H1 (cell line): ENCODE results near the gene DUSP7. TPM values are rescaled to one million over a fixed set of nuclear protein-coding genes. Genes with fewer than 3 reads are reported as not detected.

Experiments
- CTCF ChIA-PET: fragments of 300-600 bp; sonication (Branson Sonifier 250); formaldehyde crosslinking; loops from one replicate; lab custom pipeline; 2021; ENCODE audit not compliant: partially characterized antibody; lab: Charles Lee
- POLR2A ChIA-PET: fragments of 300-600 bp; sonication (Branson Sonifier 250); formaldehyde crosslinking; loops from one replicate; lab custom pipeline; 2021; ENCODE audit warnings: inconsistent platforms; ENCODE audit not compliant: partially characterized antibody; lab: Charles Lee
- DNase-seq, 2 experiments: peaks; one replicate each; pipeline versions ENCODE4 v3.0.0 to v3.0.0-alpha.2; 2010 to 2022; ENCODE audit warnings: low spot score in 2 of 2, low read depth in 1 of 2, mixed read lengths in 1 of 2
- FAIRE-seq: peaks from 2 replicates; lab custom pipeline; 2011; peaks lifted over from hg19 to GRCh38; lab: Jason Lieb, UNC
- H2AFZ ChIP-seq: 2 replicates; pipeline ENCODE4 v1.8.1; 2012; ENCODE audit warnings: low read length, inconsistent platforms
- H2AK5ac ChIP-seq: 2 replicates; pipeline ENCODE4 v1.6.1; 2013; ENCODE audit warnings: low read depth, low read length
- H2BK120ac ChIP-seq: replicated peaks from 2 replicates; pipeline ENCODE3; 2013; ENCODE audit warnings: low read depth, low read length, inconsistent platforms
- H2BK12ac ChIP-seq: 2 replicates; pipeline ENCODE4 v1.6.1; 2013; ENCODE audit warnings: low read depth, low read length
- H2BK15ac ChIP-seq: 2 replicates; pipeline ENCODE4 v1.6.1; 2013; ENCODE audit warnings: low read length
- H2BK20ac ChIP-seq: 2 replicates; pipeline ENCODE4 v1.6.1; 2013; ENCODE audit warnings: low read length
- H2BK5ac ChIP-seq: 2 replicates; pipeline ENCODE4 v1.6.1; 2013; ENCODE audit warnings: low read depth, low read length
- H3K14ac ChIP-seq: 2 replicates; pipeline ENCODE4 v1.6.1; 2013; ENCODE audit warnings: inconsistent platforms; ENCODE audit not compliant: insufficient read length
- H3K18ac ChIP-seq: 2 replicates; pipeline ENCODE4 v1.6.1; 2013; ENCODE audit warnings: low read length; ENCODE audit errors: extremely low read depth
- H3K23ac ChIP-seq: 2 replicates; pipeline ENCODE4 v1.6.1; 2013; ENCODE audit warnings: inconsistent platforms; ENCODE audit not compliant: insufficient read length
- H3K23me2 ChIP-seq: 2 replicates; pipeline ENCODE4 v1.6.1; 2013; ENCODE audit warnings: low read depth, low read length
- H3K27ac ChIP-seq: 2 replicates; pipeline ENCODE4 v1.6.1; 2011; ENCODE audit warnings: low read depth, low read length, inconsistent platforms
- H3K27me3 ChIP-seq, 4 experiments: replicated peaks in 1 of 4; 1 replicate in 1 of 4; 2 replicates in 3 of 4; pipeline versions ENCODE4 v1.6.1 to v1.8.1; 2011 to 2013; ENCODE audit warnings: low read length in 3 of 4, mild to moderate bottlenecking in 3 of 4, inconsistent platforms in 2 of 4, mixed read lengths in 2 of 4, moderate library complexity in 1 of 4; ENCODE audit not compliant: control insufficient read depth in 3 of 4, insufficient read depth in 3 of 4; ENCODE audit errors: extremely low read depth in 1 of 4
- H3K36me3 ChIP-seq, 4 experiments: 2 replicates each; pipeline versions ENCODE4 v1.6.1 to v1.8.1; 2011 to 2013; ENCODE audit warnings: mild to moderate bottlenecking in 4 of 4, low read length in 3 of 4, moderate library complexity in 2 of 4, control low read depth in 1 of 4, inconsistent platforms in 1 of 4; ENCODE audit not compliant: insufficient read depth in 4 of 4, control insufficient read depth in 2 of 4
- H3K4ac ChIP-seq: replicated peaks from 2 replicates; pipeline ENCODE3; 2013; ENCODE audit warnings: low read length, low read depth, mixed read lengths, inconsistent platforms; ENCODE audit not compliant: insufficient read length
- H3K4me1 ChIP-seq, 4 experiments: replicated peaks in 1 of 4; 1 replicate in 1 of 4; 2 replicates in 3 of 4; pipeline versions ENCODE4 v1.6.1 to v1.8.1; 2011 to 2013; ENCODE audit warnings: low read length in 3 of 4, inconsistent platforms in 2 of 4, mixed read lengths in 1 of 4; ENCODE audit not compliant: insufficient read depth in 4 of 4, control insufficient read depth in 3 of 4
- H3K4me2 ChIP-seq, 2 experiments: 2 replicates each; pipeline versions ENCODE4 v1.6.1 to v1.8.1; 2011 to 2013; ENCODE audit warnings: low read depth in 2 of 2, low read length in 2 of 2, control low read depth in 1 of 2, inconsistent platforms in 1 of 2, mild to moderate bottlenecking in 1 of 2; ENCODE audit not compliant: insufficient read depth in 1 of 2
- H3K4me3 ChIP-seq, 4 experiments: fragments of 200-600, 300-600 bp in 1 of 4; sonication (generic), shearing (Covaris generic), sonication (Bioruptor Twin) in 1 of 4; 2 replicates each; pipeline versions ENCODE4 v1.5.1 to v1.8.1; 2011 to 2016; ENCODE audit warnings: low read length in 4 of 4, low read depth in 3 of 4, control low read depth in 2 of 4, inconsistent platforms in 2 of 4, mild to moderate bottlenecking in 2 of 4, mixed read lengths in 1 of 4, moderate library complexity in 1 of 4; ENCODE audit not compliant: insufficient read depth in 2 of 4; ENCODE audit errors: extremely low read depth in 1 of 4
- H3K56ac ChIP-seq: replicated peaks from 2 replicates; pipeline ENCODE3; 2013; ENCODE audit warnings: low read depth, mild to moderate bottlenecking, mixed read lengths, low read length, inconsistent platforms; ENCODE audit not compliant: insufficient read length
- H3K79me1 ChIP-seq: 2 replicates; pipeline ENCODE4 v1.6.1; 2013; ENCODE audit warnings: low read depth, low read length, control low read depth
- H3K79me2 ChIP-seq, 2 experiments: 2 replicates each; pipeline versions ENCODE4 v1.6.1 to v1.8.1; 2012 to 2013; ENCODE audit warnings: low read length in 2 of 2, mild to moderate bottlenecking in 2 of 2, inconsistent platforms in 1 of 2; ENCODE audit not compliant: insufficient read depth in 2 of 2, control insufficient read depth in 1 of 2
- H3K9ac ChIP-seq, 4 experiments: replicated peaks in 1 of 4; 1 replicate in 1 of 4; 2 replicates in 3 of 4; pipeline versions ENCODE4 v1.6.1 to v1.8.1; 2011 to 2013; ENCODE audit warnings: low read depth in 3 of 4, low read length in 3 of 4, control low read depth in 2 of 4, mild to moderate bottlenecking in 2 of 4, moderate library complexity in 2 of 4, inconsistent platforms in 1 of 4; ENCODE audit errors: extremely low read depth in 1 of 4
- H3K9me3 ChIP-seq, 2 experiments: 2 replicates each; pipeline versions ENCODE4 v1.6.1 to v1.8.1; 2012 to 2013; ENCODE audit warnings: mild to moderate bottlenecking in 2 of 2, moderate library complexity in 2 of 2, control low read depth in 1 of 2, inconsistent platforms in 1 of 2, low read depth in 1 of 2, low read length in 1 of 2, mixed read lengths in 1 of 2; ENCODE audit not compliant: insufficient read depth in 2 of 2
- H4K20me1 ChIP-seq, 2 experiments: replicated peaks in 1 of 2; 2 replicates each; pipeline versions ENCODE3 to v1.8.1; 2011 to 2013; ENCODE audit warnings: inconsistent platforms in 2 of 2, low read length in 2 of 2, mild to moderate bottlenecking in 1 of 2; ENCODE audit not compliant: insufficient read depth in 2 of 2, control insufficient read depth in 1 of 2
- H4K5ac ChIP-seq: 2 replicates; pipeline ENCODE4 v1.6.1; 2013; ENCODE audit warnings: low read length, low read depth, mixed read lengths, inconsistent platforms; ENCODE audit not compliant: insufficient read length
- H4K8ac ChIP-seq: 2 replicates; pipeline ENCODE4 v1.8.0; 2013; ENCODE audit warnings: mild to moderate bottlenecking, moderate library complexity, low read length, inconsistent platforms; ENCODE audit not compliant: insufficient read depth; ENCODE audit errors: extremely low read depth
- H4K91ac ChIP-seq: replicated peaks from 2 replicates; pipeline ENCODE3; 2013; ENCODE audit warnings: low read length, mixed read lengths, inconsistent platforms; ENCODE audit not compliant: insufficient read length
- EGR1 ChIP-seq: IDR thresholded peaks from 2 replicates; pipeline ENCODE4 v1.6.1; 2011; ENCODE audit warnings: low read depth, low read length, borderline replicate concordance
- EP300 ChIP-seq, 2 experiments: IDR thresholded peaks; 1 replicate in 1 of 2; 2 replicates in 1 of 2; pipeline ENCODE4 v1.6.1; 2011 to 2012; ENCODE audit warnings: low read depth in 2 of 2, low read length in 2 of 2, mild to moderate bottlenecking in 2 of 2, borderline replicate concordance in 1 of 2, inconsistent platforms in 1 of 2, moderate library complexity in 1 of 2
- GTF2F1 ChIP-seq: IDR thresholded peaks from 2 replicates; pipeline ENCODE4 v1.6.1; 2012; ENCODE audit warnings: low read depth, low read length, improper control_type of control experiment, borderline replicate concordance
- JUN ChIP-seq: IDR thresholded peaks from 2 replicates; pipeline ENCODE4 v1.6.1; 2011; ENCODE audit warnings: low read depth, mild to moderate bottlenecking, improper control_type of control experiment, low read length
- KDM1A ChIP-seq: fragments of 200-600, 300-600 bp; sonication (generic); IDR thresholded peaks from 2 replicates; pipeline ENCODE4 v1.7.1; 2016; ENCODE audit warnings: mild to moderate bottlenecking, low read length, borderline replicate concordance
- NRF1 ChIP-seq: IDR thresholded peaks from 2 replicates; pipeline ENCODE4 v1.6.1; 2011; ENCODE audit warnings: mild to moderate bottlenecking, low read depth, low read length, improper control_type of control experiment
- POLR2A ChIP-seq, 2 experiments: IDR thresholded peaks; 1 replicate in 1 of 2; 2 replicates in 1 of 2; pipeline ENCODE4 v1.6.1; 2011; ENCODE audit warnings: low read depth in 2 of 2, low read length in 2 of 2, mild to moderate bottlenecking in 2 of 2; ENCODE audit errors: control extremely low read depth in 1 of 2
- POLR2AphosphoS5 ChIP-seq: IDR thresholded peaks from 2 replicates; pipeline ENCODE4 v1.6.1; 2011; ENCODE audit warnings: low read depth, low read length
- RFX5 ChIP-seq: IDR thresholded peaks from 2 replicates; pipeline ENCODE4 v1.6.1; 2011; ENCODE audit warnings: low read depth, low read length, improper control_type of control experiment, borderline replicate concordance
- RNF2 ChIP-seq: fragments of 200-900, 300-1000 bp; sonication (generic); IDR thresholded peaks from 2 replicates; pipeline ENCODE4 v1.7.1; 2016; ENCODE audit warnings: borderline replicate concordance, low read depth, mild to moderate bottlenecking, antibody characterized with exemption, low read length; ENCODE audit not compliant: poor library complexity, severe bottlenecking; ENCODE audit errors: missing control alignments
- SP1 ChIP-seq: IDR thresholded peaks from 2 replicates; pipeline ENCODE4 v1.6.1; 2011; ENCODE audit warnings: low read depth, low read length
- SP2 ChIP-seq: IDR thresholded peaks from 2 replicates; pipeline ENCODE4 v1.6.1; 2012; ENCODE audit warnings: mild to moderate bottlenecking, low read length, inconsistent platforms
- SUZ12 ChIP-seq: fragments of 200-600 bp; sonication (generic); IDR thresholded peaks from 2 replicates; pipeline ENCODE4 v1.6.1; 2012; ENCODE audit warnings: mild to moderate bottlenecking, inconsistent platforms, low read length, moderate library complexity, mixed read lengths
- WGBS, 2 experiments: shearing (Covaris generic) in 1 of 2; methylation state at CpG; one replicate each; pipeline versions ENCODE4 v1.1.6 to v1.1.7; 2013 to 2015; ENCODE audit warnings: low lambda C conversion rate in 2 of 2, mixed read lengths in 2 of 2, inconsistent platforms in 1 of 2, low coverage in 1 of 2, missing lambda C conversion rate in 1 of 2; ENCODE audit not compliant: insufficient replicate concordance in 2 of 2, insufficient coverage in 1 of 2, insufficient read length in 1 of 2; ENCODE audit errors: extremely low coverage in 1 of 2, missing lambda C conversion rate in 1 of 2; 5-methylcytosine and 5-hydroxymethylcytosine counted together
- polyA plus RNA-seq, 7 experiments: library from polyadenylated mRNA; depleted of rRNA in 3 of 7; stranded (reverse) in 5 of 7; unstranded in 2 of 7; fragments of >200 nt in 5 of 7; fragments of 200-250 nt in 2 of 7; gene quantifications; 1 replicate in 5 of 7; 2 replicates in 1 of 7; 4 replicates in 1 of 7; pipeline versions ENCODE4 v1.2.1 to v1.2.3, GENCODE V29; 2011 to 2013; ENCODE audit warnings: missing spikeins in 2 of 7, mixed read lengths in 2 of 7
- total RNA-seq: library from RNA; stranded (reverse); fragmentation: NEBNext Ultra II Directional; extraction: Animal tissue kit (Norgen Biotek cat#: 25700); gene quantifications from 2 replicates; pipeline ENCODE4 v1.2.1, GENCODE V29; 2021
- TF ChIP-seq, protein P1 (sequence below): IDR thresholded peaks from 2 replicates; pipeline ENCODE4 v1.6.1; 2011; ENCODE audit warnings: low read depth, mild to moderate bottlenecking, low read length; ENCODE audit not compliant: insufficient read depth

Gene DUSP7
- total and polyA plus RNA-seq, 2 of the 8 experiments (the other 6 are each of a cell fraction or from before 2014, with no cell fraction given), result 19.4 to 24.9 TPM

DNA sequence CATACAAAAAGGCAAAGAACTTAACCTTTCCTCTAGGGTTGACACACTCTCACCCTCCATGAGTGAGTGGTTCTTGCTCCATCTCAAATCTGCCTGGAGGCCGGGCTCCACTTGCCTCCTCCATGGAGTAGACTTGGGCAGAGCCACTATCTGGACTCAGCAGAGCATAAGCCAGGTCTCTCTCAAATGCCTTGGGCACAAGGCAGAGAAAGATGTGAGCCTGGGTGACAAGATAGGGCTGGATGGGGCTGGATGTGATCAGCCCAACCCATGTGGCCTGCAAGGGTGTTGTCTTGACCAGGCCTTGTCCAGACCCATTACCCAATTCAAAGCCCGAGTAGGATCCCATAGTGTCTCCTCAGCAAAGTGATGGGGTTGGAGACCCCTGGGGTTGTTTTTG is 56.5 kb downstream of the DUSP7 start:
- CTCF ChIA-PET, result interaction anchor here (1.1 to 24.7 kb wide), 7 partner anchors 17 to 144 kb away, joined by 3 to 984 read pairs (median 146); partner anchors contain the start of genes ACY1 and DUSP7
- Histone ChIP-seq H3K14ac (no peak overlapping the region), H3K23ac (no peak overlapping the region), H3K56ac (no peak overlapping the region), H2AK5ac (no peak overlapping the region), H3K9ac (no peak overlapping the region), H3K4me1 (peaks cover 8 to 31% (median 14%) of the 10 kb centered on the region in 4 experiments), H2BK120ac (no peak overlapping the region), H2BK5ac (no peak overlapping the region), H4K5ac (no peak overlapping the region), H3K27ac (no peak overlapping the region), H4K20me1 (no peaks in the 10 kb centered on the region), H4K91ac (no peak overlapping the region), H2BK15ac (no peak overlapping the region), H3K27me3 (no peaks in the 10 kb centered on the region; a peak in 2 of 7 replicates), H2BK12ac (no peak overlapping the region), H3K18ac (no peak overlapping the region), H2BK20ac (no peak overlapping the region), H3K36me3 (peaks cover under 1 to 4% (median under 1%) of the 10 kb centered on the region in 4 experiments; a peak in 5 of 8 replicates), H3K4me2 (no peak overlapping the region), H3K79me2 (peaks cover 0 to 8% of the 10 kb centered on the region in 2 experiments; a peak in 3 of 4 replicates), H2AFZ (no peak overlapping the region), H3K23me2 (peaks cover 5% of the 10 kb centered on the region; the same call in 1 of the 2 replicates), H3K9me3 (no peaks in the 10 kb centered on the region), H3K4me3 (no peak overlapping the region), H3K4ac (no peak overlapping the region), H4K8ac (no peak overlapping the region), H3K79me1 (no peaks in the 10 kb centered on the region)
- POLR2A ChIA-PET, result interaction anchor here (2.1 kb wide), 1 partner anchor 8 kb away, joined by 12 read pairs; no protein-coding TSS in a partner anchor
- 94% methylated on average over 2 of the region's 2 CpGs; no CpG with 5 or more reads in 1 of the 2 experiments for WGBS, 2 experiments
- FAIRE-seq (no peak), DNase-seq (no peak)
- TF ChIP-seq EP300 (IDR thresholded peaks at IDR 0.05; ENCODE audit: borderline replicate concordance in 1 of 2, low read depth in 2 of 2, low read length in 2 of 2) (no peak), KDM1A (no peak), RFX5 (no peak), SUZ12 (no peak), POLR2AphosphoS5 (no peak), RNF2 (no peak), EGR1 (no peak), GTF2F1 (no peak), SP2 (no peak), JUN (no peak), POLR2A (IDR thresholded peaks at IDR 0.05; ENCODE audit: control extremely low read depth in 1 of 2, low read depth in 2 of 2, low read length in 2 of 2) (no peak), NRF1 (no peak), SP1 (no peak)
- TF ChIP-seq, protein P1, sequence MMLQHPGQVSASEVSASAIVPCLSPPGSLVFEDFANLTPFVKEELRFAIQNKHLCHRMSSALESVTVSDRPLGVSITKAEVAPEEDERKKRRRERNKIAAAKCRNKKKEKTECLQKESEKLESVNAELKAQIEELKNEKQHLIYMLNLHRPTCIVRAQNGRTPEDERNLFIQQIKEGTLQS, result no peak
